GM21825 (cell line): Measurements from ENCODE around the gene DNAL1.
"Not testable (repeated sequence)": the region's sequence is repeated elsewhere in the genome, so short reads cannot be mapped to it uniquely, and the experiment has no call there.

ENCODE experiments used
- ATAC-seq: cut with Tn5 transposase; IDR thresholded peaks from one replicate; pipeline ENCODE4 v1.9.1; 2021; ENCODE audit warnings: mild to moderate bottlenecking, moderate library complexity; ENCODE audit not compliant: unreplicated experiment

Gene DNAL1

GRCh38 chr14:73637830-73638229, 7.0 kb upstream of the DNAL1 start:
- ATAC-seq = no peak

- no peak for ATAC-seq
Observed at GRCh38 chr14:73640796-73641365, 3.9 kb upstream of the DNAL1 start.

GRCh38 chr14:73645248-73645610, 443 bp downstream of the DNAL1 start:
- ATAC-seq = peak; percentile 4

GRCh38 chr14:73651005-73651404, 6.2 kb downstream of the DNAL1 start:
- no peak for ATAC-seq

GRCh38 chr14:73655851-73656250, 11.1 kb downstream of the DNAL1 start:
- no peak for ATAC-seq

GRCh38 chr14:73659202-73659601, 14.4 kb downstream of the DNAL1 start:
- not testable (repeated sequence) for ATAC-seq

GRCh38 chr14:73660511-73660910, 15.7 kb downstream of the DNAL1 start:
- ATAC-seq = no peak

GRCh38 chr14:73661872-73662271, 17.1 kb downstream of the DNAL1 start:
- no peak for ATAC-seq

- ATAC-seq = no peak
Observed at GRCh38 chr14:73662487-73662943, 17.7 kb downstream of the DNAL1 start.

GRCh38 chr14:73663548-73664212, 18.9 kb downstream of the DNAL1 start:
- no peak for ATAC-seq

GRCh38 chr14:73665130-73665529, 20.3 kb downstream of the DNAL1 start:
- ATAC-seq = no peak

- no peak for ATAC-seq
Observed at GRCh38 chr14:73666583-73666982, 21.8 kb downstream of the DNAL1 start.

- no peak for ATAC-seq
Observed at GRCh38 chr14:73667854-73668253, 23.1 kb downstream of the DNAL1 start.

GRCh38 chr14:73674986-73675385, 30.2 kb downstream of the DNAL1 start:
- ATAC-seq = no peak

GRCh38 chr14:73678698-73679097, 33.9 kb downstream of the DNAL1 start:
- no peak for ATAC-seq

- no peak for ATAC-seq
Observed at GRCh38 chr14:73680821-73681220, 36.0 kb downstream of the DNAL1 start.

GRCh38 chr14:73684627-73685026, 39.8 kb downstream of the DNAL1 start:
- no peak for ATAC-seq

GRCh38 chr14:73685328-73685727, 40.5 kb downstream of the DNAL1 start:
- no peak for ATAC-seq

GRCh38 chr14:73686901-73687300, 42.1 kb downstream of the DNAL1 start:
- no peak for ATAC-seq

- no peak for ATAC-seq
Observed at GRCh38 chr14:73694083-73694482, 49.3 kb downstream of the DNAL1 start.

- no peak for ATAC-seq
Observed at GRCh38 chr14:73695082-73695481, 50.3 kb downstream of the DNAL1 start.

- peak; percentile 40 for ATAC-seq
Observed at GRCh38 chr14:73695997-73696396, 51.2 kb downstream of the DNAL1 start.
